HG03469 (cell line): ENCODE results near the gene DENND1A.
A peak's percentile ranks its signal among the peaks of the same experiment; 100 is the strongest.
"Not testable (repeated sequence)": the region's sequence is repeated elsewhere in the genome, so short reads cannot be mapped to it uniquely, and the experiment has no call there.

Source experiments
- ATAC-seq: cut with Tn5 transposase; IDR thresholded peaks from one replicate; pipeline ENCODE4 v1.9.1; 2021; ENCODE audit warnings: mild to moderate bottlenecking, moderate library complexity, moderate number of reproducible peaks; ENCODE audit not compliant: unreplicated experiment

DENND1A gene

GRCh38 chr9:123929870-123930831 is at the start of gene DENND1A:
Gene DENND1A, minus strand, starts transcription at chr9:123930126. Its CDS starts 221 bp downstream, at chr9:123929905.
- ATAC-seq = peak; percentile 57

DNA sequence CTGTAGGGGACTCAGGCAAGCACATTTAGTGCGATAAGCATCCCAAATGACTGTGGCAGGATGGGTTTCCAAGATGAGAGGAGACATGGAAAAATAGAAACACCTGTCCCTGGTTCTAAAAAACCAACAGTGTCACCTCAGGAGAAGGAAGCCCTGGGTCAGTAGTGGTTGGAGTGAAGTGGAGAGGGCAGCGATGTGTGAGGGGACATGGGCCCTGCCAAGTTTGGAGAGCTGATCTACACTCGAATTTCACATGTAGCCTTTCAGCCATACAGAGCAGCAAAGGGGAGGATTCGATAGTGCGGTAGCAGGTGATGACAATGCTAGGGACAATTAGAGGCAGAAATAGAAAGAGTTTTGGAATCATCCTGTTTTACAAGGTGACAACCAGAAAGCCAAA is 49.1 kb upstream of the DENND1A start:
- no peak for ATAC-seq

- not testable (repeated sequence) for ATAC-seq
Observed at GRCh38 chr9:123976579-123976978, 46.7 kb upstream of the DENND1A start.

DNA sequence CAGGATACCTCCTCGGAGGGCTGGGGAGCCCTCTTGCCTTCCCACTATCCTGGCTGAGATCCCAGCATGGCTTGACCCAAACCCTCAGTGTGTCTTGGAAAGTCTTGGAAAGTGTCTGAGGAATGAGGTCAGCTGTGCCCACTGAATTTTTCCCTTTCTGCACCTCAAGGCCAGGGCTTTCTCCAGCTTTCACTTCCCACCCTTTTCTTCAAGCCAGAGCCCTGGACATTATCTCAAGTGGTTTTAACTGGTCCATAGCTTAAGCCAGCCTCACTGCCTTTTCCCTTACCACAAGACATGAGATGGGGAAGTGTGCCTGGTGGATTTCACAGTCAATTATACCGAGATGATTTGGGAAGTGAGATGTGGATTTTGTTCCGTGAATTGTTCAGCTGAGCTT is 45.9 kb upstream of the DENND1A start:
- no peak for ATAC-seq

DNA sequence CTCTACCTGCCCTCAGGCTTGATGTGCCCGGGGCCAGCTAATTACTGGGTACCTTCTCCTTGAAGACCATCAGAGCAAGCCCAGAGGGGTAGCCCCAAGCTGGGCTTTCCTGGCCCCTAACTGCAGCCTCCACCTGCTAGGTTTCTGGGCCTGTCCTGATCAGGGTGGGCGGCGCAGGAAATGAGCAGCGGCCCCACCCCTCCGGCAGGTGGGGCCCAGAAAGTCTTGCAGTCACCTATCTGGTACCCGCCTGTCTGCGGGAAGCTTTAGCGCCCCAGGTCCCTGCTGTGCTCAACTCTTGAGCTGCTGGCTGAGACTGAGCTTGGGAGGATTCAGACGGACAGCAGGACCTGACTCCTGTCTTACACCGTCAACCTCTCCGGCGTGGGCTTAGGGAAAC is 44.5 kb upstream of the DENND1A start:
- no peak for ATAC-seq

DNA sequence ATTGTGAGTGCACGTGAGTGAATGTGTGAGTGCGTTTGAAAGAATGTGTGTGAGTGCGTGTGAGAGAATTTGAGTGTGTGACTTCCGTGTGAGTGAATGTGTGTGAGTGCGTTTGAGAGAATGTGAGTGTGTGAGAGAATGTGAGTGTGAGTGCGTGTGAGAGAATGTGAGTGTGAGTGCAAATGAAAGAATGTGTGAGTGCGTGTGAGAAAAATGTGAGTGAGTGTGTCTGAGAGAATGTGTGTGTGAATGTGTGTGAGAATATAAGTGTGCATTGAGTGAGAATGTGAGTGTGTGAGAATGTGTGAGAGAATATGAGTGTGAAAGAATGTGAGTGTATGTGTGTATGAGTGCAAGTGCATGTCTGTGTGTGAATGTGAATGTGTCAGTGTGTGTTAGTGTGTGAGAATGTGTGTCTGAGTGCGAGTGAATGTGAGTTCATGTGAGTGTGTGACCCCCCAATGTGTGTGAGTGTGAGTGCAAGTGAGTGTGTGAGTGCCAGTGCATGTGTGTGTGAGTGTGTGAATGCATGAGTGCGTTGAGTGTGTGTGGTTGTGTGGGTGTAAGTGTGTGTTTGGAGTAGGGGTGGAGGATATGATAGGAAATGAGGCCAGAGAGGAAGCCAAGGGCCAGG is 43.8 kb upstream of the DENND1A start:
- no peak for ATAC-seq

DNA sequence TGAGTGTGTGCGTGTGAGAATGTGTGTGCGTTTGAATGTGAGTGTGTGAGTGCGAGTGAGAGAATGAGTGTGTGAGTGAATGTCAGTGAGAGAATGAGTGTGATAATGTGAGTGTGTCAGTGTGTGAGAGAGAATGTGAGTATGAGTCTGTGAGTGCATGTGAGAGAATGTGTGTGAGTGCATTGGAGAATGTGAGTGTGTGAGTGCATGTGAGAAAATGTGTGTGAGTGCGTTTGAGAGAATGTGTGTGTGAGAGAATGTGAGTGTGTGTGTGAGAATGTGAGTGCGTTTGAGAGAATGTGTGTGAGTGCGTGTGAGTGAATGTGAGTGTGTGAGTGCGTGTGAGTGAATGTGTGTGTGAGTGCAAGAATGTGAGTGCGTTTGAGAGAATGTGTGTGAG is 42.7 kb upstream of the DENND1A start:
- no peak for ATAC-seq

DNA sequence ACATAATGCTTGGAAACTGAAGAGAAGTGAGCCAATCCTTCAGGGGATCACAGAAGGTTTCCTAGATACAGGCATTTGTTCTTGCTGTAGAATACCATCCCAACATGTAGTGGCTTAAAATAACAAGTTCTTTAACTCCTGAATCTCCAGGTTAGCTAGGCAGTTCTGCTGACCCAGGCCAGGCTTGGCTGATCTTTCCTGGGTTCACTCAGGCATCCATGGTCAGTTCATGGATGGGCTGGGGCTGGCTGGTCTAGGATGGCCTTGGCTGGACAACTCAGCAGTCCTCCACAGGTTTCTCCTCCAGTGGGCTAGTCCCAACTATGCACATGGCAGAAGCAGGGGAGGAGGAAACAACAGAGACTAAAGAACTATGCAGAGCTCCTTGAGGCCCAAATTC is 37.4 kb upstream of the DENND1A start:
- no peak for ATAC-seq

- no peak for ATAC-seq
Observed at GRCh38 chr9:123965801-123966686, 36.1 kb upstream of the DENND1A start.

DNA sequence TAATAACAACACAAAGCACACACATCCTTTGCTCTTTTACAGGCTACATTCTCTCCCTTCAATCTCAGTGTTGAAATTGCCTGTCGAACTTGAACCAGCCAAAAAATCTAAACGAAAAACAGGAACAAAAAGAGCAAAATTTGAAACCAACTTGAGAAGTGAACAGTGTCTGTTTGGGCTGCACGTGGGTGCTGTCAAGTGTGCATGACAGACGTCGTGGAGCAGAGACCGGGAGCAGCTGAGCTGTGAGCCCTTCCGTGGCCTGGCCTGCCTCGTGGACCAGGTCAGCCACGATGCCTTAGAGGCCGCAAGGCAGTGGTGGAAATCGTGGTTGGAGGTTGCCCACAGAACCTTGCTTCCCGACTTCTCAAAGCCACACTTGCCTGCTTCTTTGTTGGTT is 34.8 kb upstream of the DENND1A start:
- ATAC-seq = no peak

DNA sequence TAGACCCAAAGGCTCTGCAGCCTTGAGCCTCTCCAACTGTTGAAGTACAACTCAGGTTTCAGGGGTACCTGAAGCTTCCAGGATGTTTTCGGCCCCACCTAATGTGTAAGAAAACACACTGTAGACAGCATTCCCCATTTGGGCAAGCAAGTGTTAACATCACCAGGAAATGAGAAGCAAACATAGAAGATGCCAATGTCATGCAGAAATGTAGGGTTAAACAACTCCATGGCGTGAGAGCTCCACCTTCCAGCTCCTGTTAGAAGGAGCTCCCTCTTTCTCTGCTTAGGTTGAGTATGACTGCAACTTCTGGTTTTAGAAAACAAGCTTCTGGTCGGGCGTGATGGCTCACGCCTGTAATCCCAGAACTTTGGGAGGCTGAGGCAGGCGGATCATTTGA is 31.0 kb upstream of the DENND1A start:
- ATAC-seq = no peak

GRCh38 chr9:123960366-123960765 is 30.4 kb upstream of the DENND1A start:
- no peak for ATAC-seq

DNA sequence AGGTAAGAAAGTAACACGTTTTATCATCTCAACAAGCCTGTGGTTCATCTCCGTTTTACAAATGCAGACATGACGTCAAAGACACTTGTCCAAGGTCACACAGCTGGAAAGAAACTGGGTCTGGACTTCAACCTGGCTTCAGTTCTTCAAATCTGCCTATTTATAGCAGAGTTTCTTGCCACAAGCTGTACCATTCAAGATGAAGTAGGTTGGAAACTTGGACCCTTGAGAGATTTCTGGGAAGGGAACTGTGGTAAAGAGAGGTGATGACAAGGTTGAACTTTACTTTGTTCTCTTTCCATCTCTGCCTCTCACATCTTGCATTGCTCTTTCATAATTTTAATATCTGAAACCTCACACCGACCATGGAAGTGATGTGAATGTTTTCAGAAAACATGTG is 29.9 kb upstream of the DENND1A start:
- ATAC-seq = no peak

DNA sequence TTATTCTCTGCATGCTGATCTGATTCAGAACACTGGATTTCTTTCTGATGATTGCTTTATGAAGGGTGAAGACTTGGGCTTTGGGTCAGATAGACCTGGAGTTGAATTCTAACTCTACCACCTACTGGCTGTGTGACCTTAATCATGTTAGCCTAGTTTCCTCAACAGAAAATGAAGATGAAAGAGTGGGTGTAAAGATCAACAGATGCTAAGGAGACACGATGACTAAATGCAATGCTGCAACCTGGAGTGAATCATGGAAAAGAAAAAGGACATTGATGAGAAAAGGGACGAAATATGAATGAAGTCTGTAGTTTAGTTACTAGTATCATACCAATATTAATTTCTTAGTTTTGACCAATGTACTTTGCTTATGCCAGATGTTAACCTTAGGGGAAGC is 27.8 kb upstream of the DENND1A start:
- no peak for ATAC-seq

- no peak for ATAC-seq
Observed at GRCh38 chr9:123957168-123957721, 27.3 kb upstream of the DENND1A start.

GRCh38 chr9:123955637-123956036 is 25.7 kb upstream of the DENND1A start:
- no peak for ATAC-seq

DNA sequence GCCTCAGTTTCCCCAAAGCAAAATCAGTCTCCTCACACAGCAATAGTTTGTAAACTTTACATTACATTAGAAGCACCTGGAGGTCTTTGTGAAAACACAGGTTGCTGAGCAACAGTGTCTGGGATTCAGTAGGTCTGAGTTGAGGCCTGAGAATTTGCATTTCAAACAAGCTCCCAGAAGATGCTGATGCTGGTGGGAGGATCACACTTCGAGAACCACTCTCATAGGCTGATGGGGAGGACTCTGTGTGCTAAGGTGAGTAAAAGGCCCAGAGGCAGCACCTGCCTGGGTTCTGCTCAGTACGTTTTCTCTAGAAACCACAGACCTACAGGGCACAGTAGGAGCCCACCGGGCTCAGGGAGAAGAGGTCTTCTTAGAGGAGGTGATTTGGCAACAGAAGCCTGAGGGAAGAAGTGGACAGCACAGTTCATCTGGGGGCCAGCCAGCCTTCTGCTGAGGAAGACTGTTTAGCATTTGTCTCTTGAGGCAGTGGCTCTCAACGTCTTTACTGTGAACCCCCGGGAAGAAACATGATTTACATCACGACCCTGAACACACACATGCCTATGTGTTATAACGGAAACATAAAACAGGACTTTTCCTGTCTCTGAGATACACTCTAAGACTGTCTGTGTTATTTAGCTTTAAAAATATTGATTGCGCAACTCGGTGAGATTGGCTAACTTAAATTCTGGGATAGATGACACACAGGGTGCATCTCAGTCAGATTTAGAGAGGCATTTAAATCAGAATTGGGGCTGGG is 24.8 kb upstream of the DENND1A start:
- ATAC-seq = no peak

GRCh38 chr9:123952641-123953495 is 22.9 kb upstream of the DENND1A start:
- ATAC-seq = no peak

- ATAC-seq = no peak
Observed at GRCh38 chr9:123948286-123948685, 18.4 kb upstream of the DENND1A start.
